DMS 273 (cell line): ENCODE measurements around the gene KAZN.
A peak's percentile ranks its signal among the peaks of the same experiment; 100 is the strongest.

ENCODE experiments used
- DNase-seq: peaks from one replicate; lab custom pipeline; 2025; ENCODE audit not compliant: unreplicated experiment; lab: John Stamatoyannopoulos, UW

Gene KAZN

DNA sequence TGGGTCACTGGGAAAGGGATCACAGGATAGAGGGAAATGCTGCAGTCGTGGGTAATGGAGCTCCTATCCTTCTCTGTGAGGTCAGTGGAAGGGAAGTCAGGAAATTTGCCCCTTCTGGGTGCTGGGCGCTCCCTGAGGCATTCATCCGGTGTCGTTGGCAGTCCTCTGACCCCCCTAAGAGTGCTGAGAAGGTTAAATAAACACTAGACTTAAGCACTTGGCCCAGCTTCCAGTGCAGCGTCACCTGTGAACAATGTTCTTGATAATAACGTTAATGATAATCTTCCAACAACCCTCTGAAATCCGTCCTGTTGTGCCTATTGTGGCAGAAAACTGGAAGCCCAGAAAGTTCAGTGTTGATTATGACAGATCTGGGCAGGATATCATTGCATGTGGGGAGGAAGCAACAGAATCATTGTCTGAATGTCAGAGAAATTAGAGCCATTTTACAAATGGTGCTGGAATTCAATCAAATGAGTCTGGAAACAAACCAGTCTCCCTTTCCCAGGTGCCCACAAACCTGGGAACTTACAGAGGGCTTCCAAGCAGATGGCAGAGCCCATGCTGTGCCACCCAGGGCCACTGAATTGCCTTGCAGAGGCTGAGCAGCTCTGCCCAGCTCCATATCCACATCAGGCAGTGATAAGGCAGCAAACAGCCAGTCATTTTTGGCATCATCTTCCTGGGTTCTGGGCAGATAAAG lies 216.8 kb downstream of the KAZN start:
- DNase-seq: no peak

DNA sequence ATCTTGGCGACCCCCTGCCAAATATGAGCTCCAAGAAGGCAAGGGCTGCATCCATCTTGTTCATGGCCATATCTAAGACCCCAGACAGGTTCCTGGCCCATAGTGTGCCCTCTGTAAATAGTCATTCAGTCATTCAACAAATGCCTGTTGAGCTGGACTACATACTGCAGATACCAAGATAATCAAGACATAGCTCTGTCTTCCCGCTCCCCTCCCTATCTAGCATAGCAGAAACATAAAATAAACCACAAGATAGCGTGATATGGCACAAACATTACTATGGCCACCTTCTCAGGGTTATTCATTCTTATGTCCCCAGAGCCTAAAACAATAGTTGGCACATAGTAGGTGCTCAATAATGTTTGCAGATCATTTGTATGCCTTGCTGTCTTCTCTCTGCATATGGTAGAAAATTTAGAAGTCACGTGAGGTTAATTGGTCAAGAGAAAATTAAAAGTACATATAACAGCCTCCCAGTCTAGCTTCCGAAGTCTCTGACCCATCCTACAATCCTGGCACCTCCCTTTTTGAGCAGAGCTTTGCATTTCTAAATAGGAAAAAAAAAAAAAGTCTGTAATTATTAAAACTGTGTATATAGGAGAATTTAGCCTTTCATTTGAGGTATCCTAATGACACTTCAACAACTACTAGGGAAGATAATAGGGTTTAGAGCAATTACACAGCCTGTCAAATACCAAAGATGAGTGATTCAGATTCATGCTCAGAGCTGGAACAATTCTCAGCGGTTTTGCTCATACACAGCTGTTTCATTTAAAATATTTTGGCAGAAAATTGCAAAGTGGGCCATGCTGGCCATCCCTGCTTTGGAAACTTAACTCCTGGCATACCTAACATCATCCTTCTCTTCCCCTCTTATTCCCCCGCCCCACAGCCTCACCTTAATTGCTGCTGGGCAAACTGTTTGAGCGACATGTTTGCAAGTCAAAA lies 219.0 kb downstream of the KAZN start:
- DNase-seq: no peak

GRCh38 chr1:14820295-14821085 lies 222.0 kb downstream of the KAZN start:
- peak; percentile 76 for DNase-seq

- DNase-seq: no peak
Measured at GRCh38 chr1:14822493-14822892, 224.0 kb downstream of the KAZN start.

DNA sequence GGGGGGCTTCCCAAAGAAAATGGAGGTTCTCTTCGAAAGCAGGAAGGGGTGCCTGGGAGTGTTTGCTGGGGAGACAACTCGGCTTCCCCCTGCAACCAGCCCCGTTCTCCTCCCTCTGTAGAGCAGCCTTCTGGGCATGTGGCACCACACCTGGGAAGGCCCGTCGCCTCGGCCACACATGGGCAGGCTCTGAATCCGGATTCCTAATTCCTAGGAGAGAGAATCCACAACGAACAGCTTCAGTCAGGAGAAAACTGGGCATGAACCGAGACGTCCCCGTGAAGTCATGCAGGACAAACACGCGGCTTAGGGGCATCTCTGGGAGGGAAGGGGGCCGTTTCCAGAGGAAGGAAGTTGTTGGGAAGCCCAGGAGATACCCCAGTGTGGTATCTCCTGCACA lies 224.5 kb downstream of the KAZN start:
- no peak for DNase-seq

GRCh38 chr1:14824314-14824915 lies 225.9 kb downstream of the KAZN start:
- no peak for DNase-seq

DNA sequence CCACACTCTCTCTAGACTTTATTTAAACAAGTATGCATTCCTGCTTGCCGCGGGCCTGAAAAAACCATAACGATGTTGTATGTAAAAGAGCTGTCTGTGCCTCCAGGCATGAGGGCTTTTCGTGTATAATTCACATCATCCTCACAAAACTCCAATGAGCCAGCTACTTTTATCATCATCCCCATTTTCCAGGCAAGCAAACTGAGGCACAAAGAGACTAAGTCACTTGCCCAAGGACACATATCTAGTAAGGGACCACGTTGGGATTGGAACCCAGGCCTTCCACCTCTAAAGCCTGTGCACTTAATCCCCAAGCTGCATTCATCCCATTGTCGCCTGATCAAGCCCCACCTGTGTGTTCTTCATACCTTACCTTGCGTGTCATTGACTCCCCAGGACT lies 226.9 kb downstream of the KAZN start:
- DNase-seq: no peak

DNA sequence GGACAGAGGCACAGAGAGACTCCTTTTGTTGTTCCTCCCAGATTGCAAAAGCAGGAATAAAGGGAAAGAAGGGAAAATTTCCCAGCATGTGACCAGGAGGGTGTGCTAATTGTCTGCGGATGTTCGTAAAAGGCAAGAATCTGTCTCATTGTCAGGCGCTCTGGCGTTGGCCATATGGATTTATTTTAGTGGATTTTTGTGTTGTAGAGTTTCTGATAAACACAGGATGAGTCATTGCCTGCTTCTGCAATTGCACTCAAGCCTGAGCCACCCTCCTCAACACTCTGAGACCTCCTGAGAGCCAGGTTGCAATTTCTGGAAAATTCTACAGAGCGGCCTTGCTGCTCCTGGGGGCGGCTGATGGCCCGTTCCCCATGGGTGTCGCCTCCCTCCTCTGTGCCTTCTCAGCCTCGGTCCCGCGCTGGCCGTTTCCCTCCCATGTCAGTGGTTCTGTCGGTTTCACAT lies 227.7 kb downstream of the KAZN start:
- DNase-seq: no peak

DNA sequence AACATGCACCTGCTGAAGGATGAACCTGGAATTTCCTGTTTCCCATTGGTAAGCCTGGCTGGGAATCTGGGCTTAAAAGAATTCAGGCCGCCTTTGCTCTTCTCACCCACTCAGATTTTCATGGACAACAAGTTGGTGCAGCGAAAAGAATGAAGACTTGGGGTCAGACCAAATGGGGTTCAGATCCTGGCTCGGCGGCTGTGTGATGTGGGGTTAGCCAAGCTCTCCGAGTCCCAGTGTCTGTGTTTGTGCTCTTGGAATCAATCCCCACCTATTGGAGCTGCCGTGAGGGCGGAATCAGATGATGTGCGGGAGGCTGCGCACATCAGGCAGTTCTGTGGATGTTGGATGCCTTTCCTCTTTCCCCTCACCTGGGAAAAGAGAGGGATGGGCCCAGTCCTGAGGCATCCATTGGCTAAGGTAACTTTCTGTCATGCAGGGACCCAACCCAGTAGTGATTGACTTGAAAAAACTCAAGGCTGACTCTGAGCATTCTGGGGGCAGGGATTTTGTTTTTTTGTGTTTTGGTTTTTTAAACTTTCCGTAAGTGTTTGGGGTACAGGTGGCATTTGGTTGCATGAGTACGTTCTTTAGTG lies 228.3 kb downstream of the KAZN start:
- DNase-seq: no peak

DNA sequence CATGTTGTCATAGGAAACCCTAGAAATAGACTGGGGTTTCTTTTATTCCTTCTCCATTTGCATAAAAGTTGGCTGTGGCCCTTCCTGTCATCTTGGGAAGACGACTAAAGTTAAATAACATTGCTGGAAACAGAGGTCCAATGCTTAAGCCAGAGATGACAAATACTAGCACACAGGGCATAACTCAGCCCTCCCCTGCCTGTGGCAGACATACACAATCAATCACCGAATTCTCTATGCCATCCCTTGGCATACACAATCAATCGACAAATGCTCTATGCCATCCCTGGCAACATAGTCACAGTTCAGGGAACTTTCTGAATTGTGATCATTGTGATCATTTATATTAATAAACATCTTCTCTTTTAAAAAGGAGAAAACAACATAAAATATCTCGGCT lies 229.4 kb downstream of the KAZN start:
- DNase-seq: no peak

DNA sequence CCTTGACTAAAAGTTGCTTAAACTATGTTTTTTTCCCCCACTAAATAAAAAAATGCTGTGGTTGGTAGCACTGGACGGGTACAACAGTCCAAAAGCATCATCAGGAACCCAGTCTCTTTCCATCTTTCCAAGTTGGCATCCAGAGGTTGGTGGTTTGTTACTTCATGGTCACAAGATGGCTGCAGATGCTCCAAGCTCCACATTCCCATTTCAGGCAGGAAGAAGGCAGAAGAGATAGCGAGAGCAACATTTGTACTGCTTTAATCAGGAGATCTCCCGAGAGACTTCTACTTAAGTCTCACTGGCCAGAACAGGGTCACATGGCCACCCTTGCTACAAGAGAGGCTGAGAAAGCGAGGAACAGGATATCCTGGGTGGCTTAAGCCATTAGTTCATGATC lies 230.2 kb downstream of the KAZN start:
- no peak for DNase-seq

GRCh38 chr1:14835725-14836124 lies 237.2 kb downstream of the KAZN start:
- DNase-seq: peak; percentile 12

DNA sequence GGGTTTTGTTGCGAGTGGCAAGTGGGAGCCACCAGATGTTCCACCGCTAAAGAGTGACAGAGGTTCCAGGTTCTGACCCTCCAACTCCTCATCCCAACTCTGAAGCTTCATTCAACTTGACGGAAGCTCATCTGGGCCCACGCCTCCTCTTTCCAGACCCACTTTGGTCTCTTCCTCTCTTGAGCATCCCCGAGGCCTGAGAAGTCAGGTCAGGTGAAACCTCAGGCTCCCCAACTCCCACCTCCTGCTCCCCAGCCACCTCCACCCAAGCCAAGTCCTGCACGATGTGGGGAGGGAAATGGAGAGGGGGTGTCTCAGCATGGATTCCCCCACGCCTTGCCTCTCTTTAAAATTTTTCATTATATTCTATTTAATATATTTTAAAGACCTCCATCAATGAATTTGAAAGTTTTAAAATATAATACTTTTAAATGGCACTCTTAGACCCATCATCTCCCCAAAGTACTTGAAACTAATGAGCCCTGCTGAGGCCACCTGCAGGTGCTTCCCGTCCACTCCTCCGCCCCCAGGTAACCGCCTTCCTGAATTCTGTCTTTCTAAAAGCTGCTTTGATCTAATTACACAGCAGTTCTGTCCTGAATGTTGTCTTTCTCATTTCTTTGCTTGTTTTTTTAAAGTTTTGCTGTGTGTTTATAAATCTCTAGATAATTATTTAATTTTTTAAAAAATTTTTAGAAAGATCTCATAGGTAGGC lies 238.1 kb downstream of the KAZN start:
- no peak for DNase-seq

- no peak for DNase-seq
Measured at GRCh38 chr1:14840374-14840773, 241.9 kb downstream of the KAZN start.

GRCh38 chr1:14841456-14841855 lies 243.0 kb downstream of the KAZN start:
- no peak for DNase-seq

GRCh38 chr1:14841951-14842350 lies 243.5 kb downstream of the KAZN start:
- no peak for DNase-seq

DNA sequence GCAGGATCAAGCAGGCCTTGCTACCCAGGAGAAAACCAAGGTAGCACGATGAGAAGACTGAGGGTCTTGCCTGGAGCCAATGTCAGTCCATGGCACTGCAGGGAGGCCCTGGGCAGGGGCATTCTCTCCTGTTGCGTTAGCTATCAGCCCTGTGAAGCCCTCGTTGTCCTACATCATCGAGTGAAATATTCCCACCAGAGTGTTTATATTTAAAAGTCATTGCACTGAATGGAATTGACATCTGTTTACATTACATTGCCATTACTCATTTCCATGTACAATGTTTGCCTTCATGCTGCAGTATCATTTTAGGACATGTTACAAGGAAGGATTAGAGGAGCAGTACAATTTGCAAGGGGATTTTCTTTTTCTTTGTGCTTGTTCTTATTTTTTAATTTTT lies 243.9 kb downstream of the KAZN start:
- no peak for DNase-seq

- no peak for DNase-seq
Measured at GRCh38 chr1:14842891-14843290, 244.4 kb downstream of the KAZN start.

- no peak for DNase-seq
Measured at GRCh38 chr1:14843525-14843924, 245.0 kb downstream of the KAZN start.

DNA sequence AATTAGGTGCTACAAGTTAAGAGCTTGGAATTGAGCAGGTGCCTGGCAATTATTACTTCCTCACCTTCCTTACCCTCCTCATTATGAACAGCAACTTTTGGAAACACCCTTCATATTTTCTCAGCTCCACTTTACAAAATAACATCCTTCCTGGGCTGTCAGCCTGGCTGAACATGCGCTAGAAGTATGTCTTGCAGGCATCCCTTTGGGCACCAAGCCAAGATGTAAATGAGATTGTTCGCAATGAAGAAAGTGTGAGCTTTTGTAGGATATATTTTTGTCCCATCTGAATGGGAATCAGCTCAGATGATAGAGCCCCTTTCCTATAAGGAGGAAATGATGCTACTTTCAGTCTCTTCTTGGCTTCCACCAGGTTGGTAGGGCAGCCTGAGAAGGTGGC lies 245.9 kb downstream of the KAZN start:
- DNase-seq: peak; percentile 12
